Measurements from ENCODE around the gene TMC4. TPM values are rescaled to one million over a fixed set of nuclear protein-coding genes. Genes with fewer than 3 reads are reported as not detected.
"Not testable (repeated sequence)": the region's sequence is repeated elsewhere in the genome, so short reads cannot be mapped to it uniquely, and the experiment has no call there.

TMC4 gene
- polyA plus RNA-seq, 1 donor from 2014 or later, result 0.15 TPM

DNA sequence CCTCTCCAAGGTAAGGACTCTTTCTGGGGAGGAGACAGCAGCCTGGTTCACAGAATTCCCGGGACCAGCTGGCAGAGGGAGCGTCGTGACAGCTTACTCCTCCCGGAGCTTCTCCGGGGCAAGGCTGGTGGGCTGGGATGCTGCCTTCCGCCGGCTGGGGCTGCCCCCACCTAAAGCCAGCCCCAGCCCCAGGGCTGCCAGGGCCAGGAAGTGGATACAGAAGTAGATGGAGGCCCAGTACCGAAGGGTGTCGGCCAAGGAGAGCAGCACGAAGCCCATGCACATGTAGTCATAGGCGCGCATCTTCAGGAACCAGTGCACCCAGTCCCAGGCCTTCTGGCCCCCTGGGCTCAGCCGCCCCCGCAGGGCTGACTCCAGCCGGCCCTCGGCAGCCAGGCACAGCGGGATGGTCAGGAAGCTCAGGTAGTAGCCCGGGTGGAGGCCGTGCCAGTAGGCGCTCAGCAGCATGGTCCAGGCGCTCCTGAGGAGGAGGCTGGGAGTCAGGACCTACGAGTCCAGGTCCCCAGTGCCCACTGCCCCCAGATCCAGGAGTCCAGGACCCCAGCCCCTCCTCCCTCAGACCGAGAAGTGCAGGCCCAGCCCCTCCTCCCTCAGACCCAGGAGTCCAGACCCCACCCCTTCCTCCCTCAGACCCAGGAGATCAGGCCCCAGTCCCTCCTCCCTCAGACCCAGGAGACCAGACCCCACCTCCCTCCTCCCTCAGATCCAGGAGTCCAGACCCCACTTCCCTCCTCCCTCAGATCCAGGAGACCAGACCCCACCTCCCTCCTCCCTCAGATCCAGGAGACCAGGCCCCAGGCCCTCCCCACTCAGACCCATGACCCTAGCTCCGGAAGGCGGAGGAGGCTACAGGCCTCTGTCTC, 1.2 kb upstream of the TMC4 start:
- H3K9me2 ChIP-seq (ENCODE audit: insufficient read depth, low read length), result no peaks in the 10 kb centered on the region
- no peaks in the 10 kb centered on the region for H3K27me3 ChIP-seq (ENCODE audit: insufficient read depth, low read depth, low read length)

GRCh38 chr19:54173359-54173699, 369 bp upstream of the TMC4 start:
- H2AFZ ChIP-seq (ENCODE audit: low read depth, low read length), result no peak overlapping the region
- no peaks in the 10 kb centered on the region for H3F3A ChIP-seq (ENCODE audit: insufficient read depth, low read length, poor library complexity, severe bottlenecking)
- H3K9me3 ChIP-seq (ENCODE audit: low read length), result no peaks in the 10 kb centered on the region
- H3K4me2 ChIP-seq (ENCODE audit: low read length), result no peak overlapping the region
- no peaks in the 10 kb centered on the region for H3K36me3 ChIP-seq (ENCODE audit: insufficient read depth, low read length)
- no peaks in the 10 kb centered on the region for H3K9me2 ChIP-seq (ENCODE audit: insufficient read depth, low read length)
- H3K27ac ChIP-seq (ENCODE audit: low read length), result no peak overlapping the region
- no peak overlapping the region for H3K9ac ChIP-seq (ENCODE audit: low read length)
- no peaks in the 10 kb centered on the region for H3K79me2 ChIP-seq (replicated peaks; ENCODE audit: insufficient read depth, low read length)
- no peaks in the 10 kb centered on the region for H4K20me1 ChIP-seq (ENCODE audit: insufficient read depth)
- no peaks in the 10 kb centered on the region for H3K27me3 ChIP-seq (ENCODE audit: insufficient read depth, low read depth, low read length)
- H3K4me3 ChIP-seq (ENCODE audit: low read length), result no peak overlapping the region
- TF ChIP-seq POLR2AphosphoS5 (IDR thresholded peaks at IDR 0.05) (no peak), CTCF (IDR thresholded peaks at IDR 0.05; ENCODE audit: poor library complexity, severe bottlenecking) (no peak), MXI1 (conservative IDR thresholded peaks at IDR 0.05; ENCODE audit: poor library complexity, severe bottlenecking) (no peak), SMC3 (conservative IDR thresholded peaks at IDR 0.05; ENCODE audit: poor library complexity) (no peak), TAF1 (IDR thresholded peaks at IDR 0.05; ENCODE audit: low read depth) (no peak), EZH2 (IDR thresholded peaks at IDR 0.05; ENCODE audit: borderline replicate concordance, insufficient read depth, low read length, poor library complexity, severe bottlenecking) (no peak), RAD21 (conservative IDR thresholded peaks at IDR 0.05) (no peak), EP300 (conservative IDR thresholded peaks at IDR 0.05; ENCODE audit: poor library complexity, severe bottlenecking) (no peak)
- TF ChIP-seq, protein P1, sequence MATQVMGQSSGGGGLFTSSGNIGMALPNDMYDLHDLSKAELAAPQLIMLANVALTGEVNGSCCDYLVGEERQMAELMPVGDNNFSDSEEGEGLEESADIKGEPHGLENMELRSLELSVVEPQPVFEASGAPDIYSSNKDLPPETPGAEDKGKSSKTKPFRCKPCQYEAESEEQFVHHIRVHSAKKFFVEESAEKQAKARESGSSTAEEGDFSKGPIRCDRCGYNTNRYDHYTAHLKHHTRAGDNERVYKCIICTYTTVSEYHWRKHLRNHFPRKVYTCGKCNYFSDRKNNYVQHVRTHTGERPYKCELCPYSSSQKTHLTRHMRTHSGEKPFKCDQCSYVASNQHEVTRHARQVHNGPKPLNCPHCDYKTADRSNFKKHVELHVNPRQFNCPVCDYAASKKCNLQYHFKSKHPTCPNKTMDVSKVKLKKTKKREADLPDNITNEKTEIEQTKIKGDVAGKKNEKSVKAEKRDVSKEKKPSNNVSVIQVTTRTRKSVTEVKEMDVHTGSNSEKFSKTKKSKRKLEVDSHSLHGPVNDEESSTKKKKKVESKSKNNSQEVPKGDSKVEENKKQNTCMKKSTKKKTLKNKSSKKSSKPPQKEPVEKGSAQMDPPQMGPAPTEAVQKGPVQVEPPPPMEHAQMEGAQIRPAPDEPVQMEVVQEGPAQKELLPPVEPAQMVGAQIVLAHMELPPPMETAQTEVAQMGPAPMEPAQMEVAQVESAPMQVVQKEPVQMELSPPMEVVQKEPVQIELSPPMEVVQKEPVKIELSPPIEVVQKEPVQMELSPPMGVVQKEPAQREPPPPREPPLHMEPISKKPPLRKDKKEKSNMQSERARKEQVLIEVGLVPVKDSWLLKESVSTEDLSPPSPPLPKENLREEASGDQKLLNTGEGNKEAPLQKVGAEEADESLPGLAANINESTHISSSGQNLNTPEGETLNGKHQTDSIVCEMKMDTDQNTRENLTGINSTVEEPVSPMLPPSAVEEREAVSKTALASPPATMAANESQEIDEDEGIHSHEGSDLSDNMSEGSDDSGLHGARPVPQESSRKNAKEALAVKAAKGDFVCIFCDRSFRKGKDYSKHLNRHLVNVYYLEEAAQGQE (IDR thresholded peaks at IDR 0.05; ENCODE audit: borderline replicate concordance), result no peak

More for the DNA sequence above, 1.2 kb upstream of the TMC4 start:
- Histone ChIP-seq H3K9ac (ENCODE audit: low read length) (no peak overlapping the region), H3K36me3 (ENCODE audit: insufficient read depth, low read length) (no peaks in the 10 kb centered on the region), H3K79me2 (replicated peaks; ENCODE audit: insufficient read depth, low read length) (no peaks in the 10 kb centered on the region), H3K27ac (ENCODE audit: low read length) (no peak overlapping the region), H4K20me1 (ENCODE audit: insufficient read depth) (no peaks in the 10 kb centered on the region), H3K9me3 (ENCODE audit: low read length) (no peaks in the 10 kb centered on the region), H2AFZ (ENCODE audit: low read depth, low read length) (no peak overlapping the region), H3K4me3 (ENCODE audit: low read length) (no peak overlapping the region), H3K4me2 (ENCODE audit: low read length) (no peak overlapping the region), H3F3A (ENCODE audit: insufficient read depth, low read length, poor library complexity, severe bottlenecking) (no peaks in the 10 kb centered on the region)
- no peak for TF ChIP-seq SMC3 (conservative IDR thresholded peaks at IDR 0.05; ENCODE audit: poor library complexity)
- TF ChIP-seq CTCF (IDR thresholded peaks at IDR 0.05; ENCODE audit: poor library complexity, severe bottlenecking), result no peak
- TF ChIP-seq, protein P1 (IDR thresholded peaks at IDR 0.05; ENCODE audit: borderline replicate concordance), result no peak
- TF ChIP-seq EP300 (conservative IDR thresholded peaks at IDR 0.05; ENCODE audit: poor library complexity, severe bottlenecking), result no peak
- no peak for TF ChIP-seq RAD21 (conservative IDR thresholded peaks at IDR 0.05)

GRCh38 chr19:54171736-54172431, 1.1 kb downstream of the TMC4 start:
- not testable (repeated sequence) for H3K36me3 ChIP-seq (ENCODE audit: insufficient read depth, low read length); H3K79me2 ChIP-seq (replicated peaks; ENCODE audit: insufficient read depth, low read length); H3K4me2 ChIP-seq (ENCODE audit: low read length); H3K27ac ChIP-seq (ENCODE audit: low read length); H3F3A ChIP-seq (ENCODE audit: insufficient read depth, low read length, poor library complexity, severe bottlenecking); H3K27me3 ChIP-seq (ENCODE audit: insufficient read depth, low read depth, low read length); H3K9ac ChIP-seq (ENCODE audit: low read length); H3K9me3 ChIP-seq (ENCODE audit: low read length); H4K20me1 ChIP-seq (ENCODE audit: insufficient read depth); H3K9me2 ChIP-seq (ENCODE audit: insufficient read depth, low read length); H2AFZ ChIP-seq (ENCODE audit: low read depth, low read length); H3K4me3 ChIP-seq (ENCODE audit: low read length)

Data from neural cell (in vitro differentiated cells).